ENCODE measurements around the gene CSRNP3.

Gene CSRNP3

DNA sequence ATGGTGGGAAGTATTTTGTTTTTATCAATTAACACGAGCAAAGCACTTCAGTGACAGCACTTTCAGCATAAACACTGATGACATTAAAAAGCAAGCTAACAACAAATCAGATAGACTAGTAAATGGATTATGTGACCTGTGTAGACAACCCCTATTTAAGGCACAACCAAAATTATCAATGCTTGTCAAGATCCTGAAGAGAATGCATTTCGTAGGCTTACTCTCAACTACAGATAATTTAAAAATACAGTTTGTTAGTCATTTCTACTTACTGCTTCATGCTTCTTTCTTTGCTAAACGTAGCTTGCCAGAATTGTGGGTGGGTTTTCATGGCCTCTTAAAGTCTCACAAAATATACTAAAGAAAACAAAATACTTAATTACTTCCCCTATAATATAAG is 3.4 kb downstream of the CSRNP3 start:
- ATAC-seq: no peak

DNA sequence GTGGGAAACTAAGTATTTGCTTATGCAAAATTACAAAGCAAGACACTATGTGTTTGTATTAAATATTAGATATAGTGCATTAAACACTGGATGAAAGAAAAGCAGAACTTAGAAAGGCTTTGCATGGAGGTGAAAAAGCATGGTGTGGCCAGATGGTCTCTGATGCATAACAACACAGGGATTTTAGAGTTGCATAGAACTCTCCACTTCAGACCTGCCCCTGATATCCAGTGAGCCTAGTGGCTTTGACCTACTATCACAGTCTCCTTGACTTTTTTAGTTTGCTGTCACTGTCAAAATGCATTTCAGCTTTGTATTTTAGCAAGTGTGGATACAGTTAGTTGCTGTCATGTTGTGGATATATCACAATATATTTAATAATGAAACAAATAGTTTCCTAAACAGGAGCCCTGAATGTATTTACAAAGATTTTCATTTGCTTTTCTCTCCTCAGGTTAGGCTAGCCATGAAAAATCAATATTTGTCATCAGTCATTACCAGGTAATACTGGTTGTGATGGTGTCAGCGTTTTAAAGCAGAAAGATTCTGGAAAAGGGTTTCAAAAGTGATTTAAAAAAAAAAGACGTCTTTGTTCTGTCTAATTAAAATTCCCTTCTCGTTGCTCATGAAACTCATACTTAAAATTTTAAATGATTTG is 5.2 kb downstream of the CSRNP3 start:
- ATAC-seq: no peak

DNA sequence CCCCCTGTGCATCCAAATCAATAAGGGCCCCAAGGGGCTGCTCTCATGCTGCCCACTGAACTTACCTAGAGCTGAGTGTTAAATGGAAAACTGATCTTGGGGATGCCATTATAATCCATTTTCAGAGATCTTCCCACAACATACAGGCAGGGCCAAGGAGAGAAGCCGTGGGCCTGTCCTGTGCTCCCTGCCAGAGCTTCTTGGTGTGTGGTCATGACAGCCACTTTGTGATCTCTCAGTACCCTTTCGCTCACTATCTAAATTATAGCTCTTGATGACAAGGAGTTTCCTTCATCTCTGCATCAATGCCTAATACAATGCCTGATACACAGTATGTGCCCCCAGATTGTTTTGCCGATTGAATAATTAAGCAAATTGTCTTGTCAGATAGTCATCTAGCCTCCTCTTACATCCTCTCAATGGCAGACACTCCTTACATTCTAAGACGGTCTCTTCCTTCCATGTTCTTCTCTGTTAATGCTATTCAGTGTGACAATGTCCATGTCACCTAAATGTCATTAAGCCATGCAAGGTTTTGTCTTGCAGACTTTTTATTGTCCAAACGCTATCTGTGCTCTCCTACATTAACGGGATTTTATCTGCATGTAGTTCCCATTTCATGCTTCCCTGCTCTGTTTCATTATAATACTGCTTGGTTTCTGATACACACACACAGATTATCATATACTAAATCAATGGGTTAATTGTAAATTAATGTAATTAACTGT is 5.9 kb downstream of the CSRNP3 start:
- no peak for ATAC-seq

DNA sequence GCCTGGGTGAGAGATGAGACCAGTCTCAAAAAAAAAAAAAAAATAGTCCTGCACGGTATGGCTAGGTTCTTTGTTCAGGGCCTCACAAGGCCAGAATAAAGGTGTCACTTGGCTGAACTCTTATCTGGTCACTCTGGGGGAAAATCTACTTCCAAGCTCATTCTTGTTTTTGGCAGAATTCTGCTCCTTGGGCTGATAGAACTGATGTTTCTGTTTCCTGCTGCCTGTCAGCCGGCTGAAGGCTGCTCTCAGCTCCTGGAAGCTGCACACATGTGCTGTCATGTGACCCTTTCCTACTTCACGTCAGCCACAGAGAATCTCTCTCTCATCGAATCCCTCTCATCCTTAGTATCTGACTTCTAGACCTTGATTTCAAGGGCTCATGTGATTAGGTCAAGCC is 10.4 kb downstream of the CSRNP3 start:
- ATAC-seq: no peak

DNA sequence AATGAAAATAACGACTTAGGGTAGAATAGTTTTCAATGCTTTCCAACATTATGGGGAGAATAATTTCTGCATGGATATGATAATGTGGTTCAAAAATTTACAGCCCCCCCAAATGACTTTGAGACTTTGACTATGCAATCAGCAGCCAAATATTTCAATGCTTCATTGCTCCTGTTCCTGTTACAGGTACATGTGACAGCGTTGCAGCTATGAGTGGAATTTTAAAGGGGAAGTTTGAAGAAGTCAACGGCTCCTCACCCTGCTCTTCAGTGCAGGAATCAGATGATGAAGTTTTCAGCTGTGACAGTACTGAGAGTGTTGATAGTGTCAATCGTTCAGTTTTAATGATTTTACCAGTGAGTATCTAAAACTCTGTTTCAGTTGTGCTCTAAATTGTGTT is 25.1 kb downstream of the CSRNP3 start:
- ATAC-seq: no peak

DNA sequence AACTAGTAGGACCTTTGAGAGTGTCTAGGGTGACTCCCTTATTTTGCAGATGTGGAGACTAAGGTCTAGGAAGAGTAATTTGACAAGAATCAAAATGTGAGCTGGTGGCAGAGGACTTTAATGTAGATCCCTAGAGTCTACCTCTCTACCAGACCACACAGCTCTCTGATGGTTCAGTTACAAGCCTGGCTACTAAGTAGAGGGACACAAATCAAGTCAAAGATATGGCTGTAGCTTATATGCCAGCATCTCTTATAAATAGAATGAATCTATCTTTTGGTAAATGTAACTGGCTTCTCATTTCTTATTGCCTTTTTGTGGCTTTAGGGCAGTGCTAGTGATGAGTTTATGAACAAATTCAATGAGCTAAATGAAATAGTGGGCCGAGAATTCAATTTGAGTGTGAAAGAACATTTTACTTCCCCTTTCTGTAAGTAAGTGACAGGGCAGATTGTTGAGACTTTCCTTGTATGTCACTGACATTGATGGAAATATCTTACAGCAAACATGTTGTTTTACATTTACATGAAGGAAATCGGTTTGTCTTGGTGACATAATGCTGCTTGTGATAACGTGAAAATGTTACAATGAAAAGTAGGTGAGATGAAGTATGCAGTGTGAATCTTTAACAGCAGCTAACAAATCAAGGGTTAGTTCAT is 28.3 kb downstream of the CSRNP3 start:
- no peak for ATAC-seq

DNA sequence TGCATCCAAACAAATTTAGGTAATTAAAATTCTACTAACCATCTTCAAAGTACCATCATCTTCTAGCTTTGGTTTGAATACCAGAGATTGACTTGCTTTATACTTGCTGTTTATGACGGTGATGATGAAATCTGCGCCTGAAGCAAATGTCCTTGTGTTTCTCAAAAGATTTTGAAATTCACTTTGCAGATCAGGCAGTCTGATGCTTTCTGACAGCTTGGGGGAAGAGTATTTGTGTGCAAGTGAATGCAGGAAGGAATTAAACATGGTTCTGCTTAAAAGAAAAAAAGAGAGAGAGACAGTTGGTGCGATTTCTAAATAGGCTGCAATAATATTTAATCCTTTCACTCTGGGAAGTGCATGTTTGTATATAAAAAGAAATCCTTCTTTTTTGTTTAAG is 29.6 kb downstream of the CSRNP3 start:
- ATAC-seq: no peak

DNA sequence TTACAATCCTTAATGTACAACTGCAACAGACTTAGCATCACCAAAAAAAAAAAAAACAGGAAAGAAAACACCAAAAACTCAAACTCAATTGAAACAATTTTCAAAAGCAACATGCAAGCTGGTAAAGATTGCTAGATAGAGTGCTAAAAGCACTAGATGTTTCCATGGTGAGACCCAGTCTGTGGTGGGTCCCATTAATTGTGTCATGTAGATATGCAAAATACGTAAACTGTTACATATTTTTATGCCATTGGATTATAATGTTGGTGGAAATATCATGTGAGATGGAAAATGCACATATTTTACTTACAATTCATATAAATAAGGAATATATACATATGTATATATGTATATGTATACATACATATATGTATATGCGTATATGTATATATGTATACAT is 30.5 kb downstream of the CSRNP3 start:
- no peak for ATAC-seq

DNA sequence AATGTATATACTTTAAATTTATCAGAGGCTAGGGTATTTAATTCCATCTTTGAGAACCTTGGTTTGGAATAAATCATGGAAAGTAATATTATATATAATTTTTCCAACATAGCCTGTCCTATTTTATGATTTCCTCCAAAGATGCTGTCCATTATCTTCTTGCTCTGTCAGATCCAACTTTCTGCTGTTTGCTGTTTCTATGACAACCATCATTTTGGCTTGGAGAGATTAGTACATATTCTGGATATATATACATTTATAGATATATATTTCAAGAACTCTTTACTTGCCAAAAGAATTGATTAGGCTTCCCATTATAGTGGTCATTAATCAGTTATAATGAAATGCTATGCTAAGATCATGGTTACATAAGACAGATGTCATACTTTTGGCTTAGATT is 31.3 kb downstream of the CSRNP3 start:
- no peak for ATAC-seq

DNA sequence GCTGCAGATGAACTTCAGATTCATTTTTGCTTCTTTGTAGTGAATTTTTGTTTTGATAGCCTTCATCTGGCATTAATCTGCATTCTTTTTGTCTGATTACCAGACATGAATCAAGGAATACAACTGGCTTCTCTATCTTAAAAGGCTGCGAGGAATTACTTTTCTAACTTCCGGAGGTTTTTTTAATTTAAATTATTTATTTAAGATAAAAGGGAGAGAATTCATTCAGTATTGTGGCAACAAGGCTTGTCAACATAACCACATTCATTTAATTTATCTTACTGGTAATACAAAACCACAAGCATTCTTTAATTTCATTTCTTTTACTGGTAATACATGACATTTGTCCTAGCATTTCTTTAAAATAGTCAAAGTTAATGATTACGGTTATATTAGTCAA is 36.0 kb downstream of the CSRNP3 start:
- no peak for ATAC-seq

DNA sequence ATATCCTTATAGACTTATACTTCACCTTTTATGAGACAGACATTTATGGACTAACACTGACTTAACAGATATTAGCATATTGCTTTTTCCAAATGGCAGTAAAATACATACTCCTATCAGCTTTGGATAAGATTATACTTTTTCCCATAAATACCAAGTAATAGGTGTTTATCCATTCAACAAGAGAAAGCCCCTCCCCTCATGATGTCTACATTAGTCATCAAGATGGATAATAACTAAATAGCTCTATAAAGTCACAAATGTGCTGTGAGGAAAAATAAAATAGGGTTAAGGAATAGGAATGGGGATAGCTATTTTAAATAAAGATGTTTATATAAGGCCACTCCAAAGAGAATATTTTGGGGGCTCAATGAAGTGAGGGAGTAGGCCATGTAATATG is 39.4 kb downstream of the CSRNP3 start:
- no peak for ATAC-seq

DNA sequence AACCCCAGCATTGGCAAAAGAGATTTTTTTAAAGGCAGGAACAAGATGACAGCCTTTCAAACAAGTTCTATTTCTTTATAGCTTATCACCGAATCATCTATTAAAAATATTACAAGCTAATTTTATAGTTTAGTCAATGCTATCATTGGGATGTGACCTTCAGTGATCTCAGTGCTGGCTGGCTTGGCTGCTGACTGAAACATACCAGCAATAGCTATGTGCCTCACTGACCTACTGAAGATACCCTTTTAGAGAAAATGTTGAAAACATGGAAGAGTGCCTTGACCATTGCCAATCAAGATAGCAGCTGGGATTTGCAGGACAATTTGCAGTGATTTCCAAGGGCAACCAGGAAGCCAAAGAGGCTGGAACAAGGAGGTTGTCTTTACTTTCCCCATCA is 44.0 kb downstream of the CSRNP3 start:
- no peak for ATAC-seq

DNA sequence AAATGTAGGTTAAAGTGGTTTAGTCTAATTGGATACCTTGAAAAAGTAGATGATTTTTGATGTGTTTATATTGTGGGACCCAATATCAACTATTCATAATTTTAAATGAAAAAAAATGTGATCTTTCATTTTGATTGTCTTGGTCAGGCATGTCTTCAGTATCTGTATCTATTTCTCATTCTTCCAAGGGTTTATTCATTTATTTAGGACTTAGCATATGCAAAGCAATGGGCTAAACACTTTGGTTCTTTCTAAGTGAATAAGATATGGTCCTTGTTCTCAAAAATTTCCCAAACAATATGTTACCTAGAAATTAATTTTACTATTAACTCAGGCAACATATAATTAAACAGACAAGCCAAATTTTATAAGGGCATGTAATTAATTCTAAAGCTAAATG is 49.1 kb downstream of the CSRNP3 start:
- ATAC-seq: no peak

DNA sequence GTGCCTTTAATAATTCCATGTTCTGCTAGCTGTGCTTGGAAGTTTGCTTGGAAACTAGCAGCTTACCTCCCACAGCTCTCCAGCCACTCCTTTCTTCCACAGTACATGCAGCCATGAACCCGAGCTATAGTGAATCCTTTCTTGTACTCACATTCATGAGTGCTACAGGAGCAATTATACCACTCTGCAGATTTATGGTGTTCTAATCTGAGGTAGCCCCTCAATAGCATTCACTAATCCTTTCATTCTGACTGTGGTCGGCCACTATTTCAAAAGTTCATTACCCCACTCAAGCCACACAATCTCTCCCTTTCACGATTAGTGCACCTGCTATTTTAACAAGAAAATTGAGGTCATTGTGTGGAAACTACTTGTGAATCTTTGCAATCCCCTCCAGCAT is 53.2 kb downstream of the CSRNP3 start:
- no peak for ATAC-seq

DNA sequence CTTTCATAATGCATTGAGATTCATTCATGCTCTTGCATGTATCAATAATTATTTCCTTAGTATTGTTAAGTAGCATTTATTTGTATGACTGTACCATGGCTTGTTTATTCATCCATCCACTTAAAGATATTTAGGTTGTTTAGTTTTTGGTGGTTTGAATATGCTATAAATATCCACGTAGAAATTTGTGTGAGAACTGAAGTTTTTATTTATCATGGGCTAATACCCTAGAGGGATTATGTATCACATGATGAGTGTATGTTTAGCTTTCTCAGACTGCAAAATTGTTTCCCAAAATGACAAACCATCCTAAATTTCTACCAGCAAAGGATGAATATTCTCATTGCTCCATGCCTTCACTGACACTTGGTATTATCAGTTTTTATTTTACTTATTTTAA is 55.2 kb downstream of the CSRNP3 start:
- ATAC-seq: no peak

DNA sequence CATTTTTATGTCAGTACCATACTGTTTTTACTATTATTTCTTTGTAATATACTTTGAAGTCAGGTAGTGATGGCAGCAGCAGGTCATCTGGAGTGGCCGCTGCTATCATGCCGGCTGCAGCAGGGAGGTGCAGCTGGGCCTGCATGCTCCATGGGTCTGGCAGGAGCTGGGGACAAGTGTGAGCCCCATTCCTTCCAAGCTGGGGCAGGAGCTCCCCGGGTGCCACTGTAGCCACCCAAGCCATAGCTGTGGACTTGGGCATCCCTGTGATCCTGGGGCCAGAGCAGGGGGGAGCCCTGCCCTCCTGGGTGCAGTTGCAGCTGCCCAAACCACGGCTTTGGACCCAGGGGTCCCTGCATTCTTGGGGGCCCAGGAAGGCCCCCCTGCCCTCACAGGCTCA is 59.2 kb downstream of the CSRNP3 start:
- ATAC-seq: no peak

DNA sequence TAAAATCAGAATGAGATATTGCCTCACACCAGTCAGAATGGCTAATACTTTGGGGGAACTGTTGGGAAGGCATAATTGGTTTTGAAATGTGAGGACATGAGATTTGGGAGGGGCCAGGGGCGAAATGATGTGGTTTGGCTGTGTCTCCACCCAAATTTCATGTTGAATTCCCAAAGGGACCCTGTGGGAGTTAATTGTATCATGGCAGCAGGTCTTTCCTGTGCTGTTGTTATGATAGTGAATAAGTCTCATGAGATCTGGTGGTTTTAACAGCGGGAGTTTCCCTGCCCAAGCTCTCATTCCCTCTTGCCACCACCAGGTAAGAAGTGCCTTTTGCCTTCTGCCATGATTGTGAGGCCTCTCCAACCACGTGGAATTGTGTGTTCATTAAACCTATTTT is 59.6 kb downstream of the CSRNP3 start:
- no peak for ATAC-seq

DNA sequence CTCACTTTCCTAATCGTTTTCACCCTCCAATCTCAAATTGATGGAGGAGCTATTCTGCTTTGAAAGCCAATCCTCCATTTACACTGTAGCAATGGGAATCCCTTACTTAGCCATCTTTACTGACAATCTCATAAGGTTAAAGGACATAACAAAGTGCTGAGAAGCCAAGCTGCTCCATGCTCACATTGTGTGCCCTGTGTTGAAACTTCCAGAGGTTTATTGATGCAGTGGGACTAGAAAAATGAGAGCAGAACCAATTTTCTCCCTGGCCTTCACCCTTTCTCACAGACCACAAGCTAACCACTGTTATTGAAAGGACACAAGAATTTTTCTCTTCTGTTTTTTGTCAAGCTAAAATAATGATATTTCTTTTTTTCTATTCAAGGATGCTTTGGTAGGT is 63.8 kb downstream of the CSRNP3 start:
- ATAC-seq: no peak

DNA sequence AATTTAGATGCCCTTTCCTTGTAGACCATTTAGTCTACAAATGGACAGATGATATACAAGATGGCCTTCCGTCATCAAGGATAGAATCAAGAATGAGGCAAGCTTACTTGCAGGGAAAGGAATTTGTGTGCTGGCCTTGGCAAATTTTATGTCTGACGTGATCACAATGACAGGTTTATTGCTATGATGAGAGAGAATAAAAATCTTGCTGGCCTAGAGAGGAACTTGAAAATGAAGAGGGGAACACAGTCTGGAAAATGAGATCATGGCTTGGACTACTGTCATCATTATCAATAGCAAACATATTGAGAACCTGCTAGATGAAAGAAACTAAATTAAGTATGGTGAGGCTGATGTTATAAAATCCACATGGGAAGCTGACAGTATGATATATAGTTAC is 66.0 kb downstream of the CSRNP3 start:
- no peak for ATAC-seq

DNA sequence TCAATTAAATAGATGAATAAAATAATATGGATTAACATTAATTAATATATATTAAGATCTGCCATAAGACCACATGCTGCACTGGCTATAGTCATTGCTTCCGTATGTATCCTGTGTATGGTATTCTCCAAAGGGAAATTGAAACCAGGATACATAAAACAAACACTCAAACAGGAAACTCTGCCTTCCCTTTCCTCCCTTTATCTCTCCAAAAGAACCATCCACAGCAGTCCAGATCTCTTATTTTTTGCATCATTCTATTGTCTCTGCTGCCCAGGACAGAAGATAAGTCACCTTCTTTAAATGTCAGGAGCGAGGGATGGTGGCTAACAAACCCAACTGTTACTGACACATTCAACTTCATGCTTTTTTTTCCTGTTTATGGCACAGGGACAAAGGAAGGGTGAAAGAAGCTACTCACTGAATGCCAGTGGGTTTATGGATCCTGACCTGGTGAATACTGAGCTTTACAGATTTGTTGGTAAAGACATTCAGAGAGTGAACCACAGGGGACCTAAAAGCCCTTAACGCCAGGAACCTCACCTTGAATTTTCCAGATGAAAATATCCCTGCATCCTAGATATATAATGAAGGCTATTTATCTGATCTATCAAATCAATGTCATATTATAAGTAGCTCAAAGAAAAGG is 67.5 kb downstream of the CSRNP3 start:
- no peak for ATAC-seq

DNA sequence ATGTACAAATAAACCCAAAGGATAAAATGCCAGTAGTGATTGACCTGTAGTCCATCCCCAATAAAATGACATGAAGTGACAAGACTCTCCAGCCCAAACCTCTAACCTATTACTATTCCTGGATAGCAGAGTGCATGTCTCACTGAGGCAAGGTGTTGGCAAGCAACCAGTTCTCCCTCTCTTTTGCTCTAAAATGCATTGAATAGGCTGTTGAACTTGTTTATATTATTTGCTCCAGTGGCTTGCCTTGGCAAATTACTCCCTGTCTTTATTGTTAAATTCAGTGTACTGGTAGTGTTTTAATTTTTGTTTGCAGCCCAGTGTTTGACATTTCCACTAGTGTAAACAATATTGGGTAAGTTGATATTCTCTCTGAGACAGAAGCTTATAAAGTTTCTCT is 70.5 kb downstream of the CSRNP3 start:
- no peak for ATAC-seq

DNA sequence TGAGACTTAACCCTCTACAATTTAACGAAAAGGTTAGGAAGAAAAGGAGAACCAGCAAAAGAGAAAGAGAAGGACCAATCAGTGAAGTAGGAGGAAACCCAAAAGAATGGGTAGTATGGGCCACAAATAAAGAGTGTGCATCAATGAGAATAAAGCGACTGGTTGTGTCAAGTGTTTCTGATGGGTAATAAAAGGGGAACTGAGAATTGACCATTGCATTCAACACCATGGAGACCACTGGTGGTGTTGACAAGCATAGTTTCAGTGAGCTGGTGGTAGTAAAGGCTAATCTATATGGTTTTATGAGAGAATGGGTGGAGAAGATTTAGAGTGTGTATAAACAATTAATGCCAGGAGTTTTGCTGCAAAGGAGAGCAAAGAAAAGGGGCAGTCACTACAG is 75.4 kb downstream of the CSRNP3 start:
- no peak for ATAC-seq

DNA sequence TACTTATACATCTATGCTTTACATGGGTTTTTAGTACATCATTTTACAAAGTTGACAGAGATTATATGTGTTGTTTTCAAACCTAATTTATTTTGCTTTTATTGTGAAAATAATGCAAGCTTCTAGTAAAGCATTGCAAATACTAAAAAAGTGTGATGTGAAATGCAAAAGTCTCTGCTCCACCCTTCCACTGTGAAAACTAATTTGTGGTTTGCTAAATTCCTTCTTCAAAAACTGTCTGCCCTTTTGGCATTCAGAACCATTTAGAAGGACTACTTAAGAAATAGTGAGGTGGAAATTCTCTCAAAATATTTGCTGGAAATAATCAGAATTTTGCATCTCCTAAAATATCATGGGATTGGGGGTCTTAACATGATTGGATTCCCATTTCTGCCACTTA is 78.4 kb downstream of the CSRNP3 start:
- no peak for ATAC-seq

DNA sequence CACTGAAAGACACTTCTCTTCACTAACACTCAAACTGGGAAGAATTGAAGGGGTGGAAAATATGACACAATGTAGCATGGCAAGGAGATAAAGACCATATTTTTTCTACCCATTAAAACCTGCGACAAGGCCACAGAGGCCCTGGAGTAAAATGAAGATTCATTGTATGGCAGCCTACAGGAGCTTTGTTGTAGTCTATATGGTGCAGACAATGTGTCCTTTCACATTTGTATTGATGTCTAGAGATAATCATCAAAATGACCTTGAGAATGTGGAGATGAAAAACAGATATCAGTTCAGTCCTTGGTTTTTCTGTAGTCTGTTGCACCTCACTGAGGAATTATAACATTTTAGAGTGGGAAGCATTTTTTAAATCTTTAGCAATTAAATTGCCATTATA is 80.1 kb downstream of the CSRNP3 start:
- no peak for ATAC-seq

Measured in activated CD4-positive, CD25-positive, alpha-beta regulatory T cell treated with anti-CD3 and anti-CD28 coated beads, Interleukin-2, amount 50 U/mL, for 24 hours (primary cell).